Mononuclear cell (primary cell): ENCODE results near the gene TM4SF18. TPM values are rescaled to one million over a fixed set of nuclear protein-coding genes. Genes with fewer than 3 reads are reported as not detected.

ENCODE experiments used
- H3K27me3 ChIP-seq: 2 replicates; pipeline ENCODE4 v1.6.0; 2011; ENCODE audit warnings: low read length, control low read depth; ENCODE audit not compliant: insufficient read depth
- H3K4me1 ChIP-seq: 2 replicates; pipeline ENCODE4 v1.5.1; 2011; ENCODE audit warnings: mild to moderate bottlenecking, low read length, control low read depth; ENCODE audit not compliant: insufficient read depth
- H3K4me3 ChIP-seq: 2 replicates; pipeline ENCODE4 v1.5.1; 2011; ENCODE audit warnings: mild to moderate bottlenecking, low read length, moderate library complexity
- H3K9me3 ChIP-seq: 2 replicates; pipeline ENCODE4 v1.5.1; 2011; ENCODE audit warnings: low read depth, mild to moderate bottlenecking, control low read depth, low read length
- total RNA-seq: library from RNA; depleted of rRNA; stranded (reverse); fragments of >200 nt; gene quantifications from one replicate; pipeline ENCODE4 v1.2.3, GENCODE V29; 2012

TM4SF18 gene
- total RNA-seq, 1 donor: under 0.01 TPM

DNA sequence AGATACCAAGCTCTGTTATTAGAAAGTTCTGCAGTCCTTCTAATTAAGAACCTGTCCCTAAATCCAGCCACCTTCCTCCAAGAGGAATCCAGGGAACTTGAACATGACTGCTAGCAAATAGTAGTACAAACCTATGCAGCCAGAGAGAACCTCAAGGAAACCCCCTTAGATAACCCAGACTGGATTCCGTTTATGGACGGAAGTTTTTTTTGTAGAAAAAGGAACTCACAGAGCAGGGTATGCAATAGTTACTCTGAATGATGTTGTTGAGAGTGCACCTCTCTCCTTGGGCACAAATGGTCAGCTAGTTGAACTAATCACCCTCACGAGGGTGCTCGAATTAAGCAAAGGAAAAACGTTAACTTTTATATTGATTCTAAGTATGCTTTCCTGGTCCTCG is 40.8 kb downstream of the TM4SF18 start:
- no peaks in the 10 kb centered on the region for H3K9me3 ChIP-seq
- peaks cover under 1% of the 10 kb centered on the region for H3K4me1 ChIP-seq
- H3K4me3 ChIP-seq: no peak overlapping the region
- H3K27me3 ChIP-seq: no peaks in the 10 kb centered on the region

- no peak overlapping the region for H3K4me3 ChIP-seq
- no peaks in the 10 kb centered on the region for H3K4me1 ChIP-seq
- H3K9me3 ChIP-seq: no peaks in the 10 kb centered on the region
- H3K27me3 ChIP-seq: no peaks in the 10 kb centered on the region
These were observed 42.3 kb downstream of the TM4SF18 start for GRCh38 chr3:149291178-149291577.

DNA sequence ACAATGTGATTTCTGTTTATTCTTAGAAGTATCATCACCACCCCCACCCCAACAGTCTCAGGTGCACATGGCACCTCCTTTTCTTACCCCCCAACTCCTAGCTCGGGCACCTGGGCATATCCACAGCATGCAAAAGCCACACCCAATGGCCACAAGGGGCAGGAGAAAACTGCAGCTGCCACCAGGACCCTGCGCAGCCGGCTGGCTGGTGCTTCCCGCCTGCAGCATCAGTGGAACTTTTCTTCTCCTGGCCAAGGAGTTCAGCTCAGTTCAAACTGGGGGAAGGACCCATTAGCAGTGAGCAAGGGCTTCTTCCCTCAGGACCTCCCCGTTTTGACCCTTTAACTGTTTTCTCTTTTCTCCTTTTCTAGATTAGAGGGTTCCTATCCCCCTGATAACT is 44.8 kb downstream of the TM4SF18 start:
- Histone ChIP-seq H3K4me3 (no peak overlapping the region), H3K27me3 (no peaks in the 10 kb centered on the region), H3K9me3 (no peaks in the 10 kb centered on the region), H3K4me1 (no peaks in the 10 kb centered on the region)

DNA sequence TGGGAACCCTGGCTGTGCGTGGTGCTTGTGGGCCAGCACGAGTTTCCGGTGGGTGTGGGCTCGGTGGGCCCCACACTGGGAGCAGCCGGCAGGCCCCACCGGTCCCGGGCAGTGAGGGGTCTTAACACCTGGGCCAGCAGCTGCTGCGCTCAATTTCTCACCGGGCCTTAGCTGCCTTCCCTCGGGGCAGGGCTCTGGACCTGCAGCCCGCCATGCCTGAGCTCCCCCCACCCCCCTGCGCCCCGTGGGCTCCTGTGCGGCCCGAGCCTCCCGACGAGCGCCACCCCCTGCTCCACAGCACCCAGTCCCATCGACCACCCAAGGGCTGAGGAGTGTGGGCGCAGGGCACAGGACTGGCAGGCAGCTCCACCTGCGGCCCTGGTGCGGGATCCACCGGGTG is 49.4 kb downstream of the TM4SF18 start:
- Histone ChIP-seq H3K4me1 (no peaks in the 10 kb centered on the region), H3K9me3 (no peaks in the 10 kb centered on the region), H3K27me3 (no peaks in the 10 kb centered on the region), H3K4me3 (no peak overlapping the region)

GRCh38 chr3:149283401-149283800 is 50.0 kb downstream of the TM4SF18 start:
- no peaks in the 10 kb centered on the region for H3K9me3 ChIP-seq
- H3K27me3 ChIP-seq: no peaks in the 10 kb centered on the region
- H3K4me1 ChIP-seq: no peaks in the 10 kb centered on the region
- H3K4me3 ChIP-seq: no peak overlapping the region

DNA sequence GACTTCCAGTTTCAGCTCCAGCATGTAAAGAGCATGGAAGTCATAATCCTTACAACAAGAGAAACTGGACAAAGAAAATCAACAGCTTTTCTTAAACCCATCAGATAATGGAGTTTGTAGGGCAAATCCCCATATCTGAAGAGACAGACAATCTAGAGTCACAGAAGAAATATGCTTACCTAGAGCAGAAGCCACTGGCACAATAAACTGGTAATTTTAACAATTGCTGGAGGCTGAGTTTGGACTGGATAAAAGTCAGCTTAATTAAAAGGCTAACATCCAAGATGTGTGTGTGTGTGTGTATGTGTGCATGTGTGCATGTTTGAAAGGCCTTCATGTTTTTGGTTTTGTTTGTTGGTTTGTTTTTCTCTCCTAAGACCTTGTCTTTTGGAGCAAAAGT is 50.6 kb downstream of the TM4SF18 start:
- no peak overlapping the region for H3K4me3 ChIP-seq
- H3K9me3 ChIP-seq: no peaks in the 10 kb centered on the region
- no peaks in the 10 kb centered on the region for H3K27me3 ChIP-seq
- no peaks in the 10 kb centered on the region for H3K4me1 ChIP-seq

DNA sequence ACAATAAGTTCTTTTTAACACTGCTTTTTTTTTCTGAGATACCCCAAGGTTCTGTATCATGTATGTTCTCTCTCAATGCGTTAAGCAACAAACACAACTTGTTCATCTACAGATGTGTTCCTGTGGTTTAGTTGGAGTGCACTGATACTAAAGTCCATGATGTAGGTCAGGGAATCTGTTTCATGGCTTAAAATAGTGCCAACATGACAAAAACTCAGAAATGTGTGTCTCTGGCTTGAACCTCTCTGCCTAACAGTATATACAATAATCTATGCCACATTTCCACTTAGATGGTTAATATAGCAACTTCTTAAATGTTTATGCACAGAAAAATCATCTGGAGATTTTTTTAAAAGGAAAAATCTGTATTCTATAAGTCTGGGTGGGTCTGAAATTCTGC is 51.1 kb downstream of the TM4SF18 start:
- Histone ChIP-seq H3K4me1 (peaks cover 3% of the 10 kb centered on the region), H3K9me3 (no peaks in the 10 kb centered on the region), H3K4me3 (no peak overlapping the region), H3K27me3 (no peaks in the 10 kb centered on the region)

- Histone ChIP-seq H3K27me3 (no peaks in the 10 kb centered on the region), H3K4me1 (peaks cover 11% of the 10 kb centered on the region), H3K4me3 (no peak overlapping the region), H3K9me3 (no peaks in the 10 kb centered on the region)
These were observed 52.6 kb downstream of the TM4SF18 start for GRCh38 chr3:149280671-149281349.

DNA sequence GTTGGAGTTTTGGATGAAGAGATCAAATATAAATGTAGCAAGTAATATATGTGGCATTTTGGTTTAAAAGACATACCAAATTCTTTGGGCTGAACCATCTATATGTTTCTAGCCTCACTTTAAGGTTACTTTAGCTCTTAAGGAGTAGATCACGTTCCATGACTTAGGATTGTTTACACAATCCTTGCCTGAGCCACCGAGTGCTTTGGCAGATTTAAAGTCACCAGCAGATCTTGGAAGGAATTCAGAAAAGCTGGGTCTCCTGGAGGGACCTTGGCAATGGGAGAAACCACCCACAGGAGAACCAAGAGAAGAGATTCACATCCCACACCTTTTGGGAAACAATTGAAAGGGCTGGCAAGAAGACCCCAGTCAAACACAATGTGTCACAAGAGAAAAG is 54.5 kb downstream of the TM4SF18 start:
- Histone ChIP-seq H3K4me1 (peaks cover 11% of the 10 kb centered on the region), H3K27me3 (no peaks in the 10 kb centered on the region), H3K4me3 (no peak overlapping the region)

GRCh38 chr3:149277331-149277813 is 56.1 kb downstream of the TM4SF18 start:
- no peak overlapping the region for H3K4me3 ChIP-seq

More for the DNA sequence above, 54.5 kb downstream of the TM4SF18 start:
- H3K9me3 ChIP-seq: no peaks in the 10 kb centered on the region

DNA sequence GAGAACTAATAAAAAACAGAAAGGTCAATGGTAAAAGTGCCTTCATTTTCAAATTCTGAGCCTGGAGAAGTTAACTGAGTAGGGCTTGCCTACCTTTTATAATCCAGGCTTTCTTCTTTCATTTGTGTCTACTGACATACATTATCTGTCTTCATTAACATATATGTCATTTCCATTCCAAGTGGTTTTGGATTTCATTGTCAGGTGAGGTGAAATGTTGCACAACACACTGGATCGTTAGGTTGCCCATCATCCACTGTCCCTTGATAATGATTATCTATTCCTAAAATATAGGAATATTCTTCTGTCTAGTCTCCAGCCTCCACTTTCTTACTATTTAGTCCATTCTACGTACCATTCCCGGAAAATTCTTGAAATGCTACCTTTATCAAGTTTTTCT is 56.8 kb downstream of the TM4SF18 start:
- H3K4me3 ChIP-seq: no peak overlapping the region
- no peaks in the 10 kb centered on the region for H3K9me3 ChIP-seq
- no peaks in the 10 kb centered on the region for H3K27me3 ChIP-seq
- peaks cover 11% of the 10 kb centered on the region for H3K4me1 ChIP-seq

More at GRCh38 chr3:149277331-149277813, 56.1 kb downstream of the TM4SF18 start:
- no peaks in the 10 kb centered on the region for H3K9me3 ChIP-seq
- H3K4me1 ChIP-seq: peaks cover 11% of the 10 kb centered on the region
- no peaks in the 10 kb centered on the region for H3K27me3 ChIP-seq

DNA sequence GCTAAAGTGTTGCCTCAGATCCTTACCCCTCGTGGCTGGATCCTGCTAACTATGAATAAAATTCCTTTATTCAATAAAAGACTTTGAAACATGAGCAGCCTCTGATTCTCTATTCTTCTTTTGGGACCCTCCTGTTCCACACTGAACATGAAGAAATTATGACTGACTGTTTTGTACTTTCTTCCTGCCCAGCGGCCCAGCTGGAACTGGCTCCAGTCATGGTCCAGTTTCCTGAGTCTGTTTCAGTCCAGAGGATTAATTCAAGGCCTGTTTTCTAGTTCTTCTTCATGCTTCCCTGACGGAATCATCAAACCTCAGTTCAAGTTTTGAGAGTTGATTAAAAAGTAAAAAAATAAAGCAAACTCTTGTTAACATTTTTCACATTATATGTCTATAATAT is 59.2 kb downstream of the TM4SF18 start:
- Histone ChIP-seq H3K9me3 (no peaks in the 10 kb centered on the region), H3K4me3 (no peak overlapping the region), H3K4me1 (peaks cover 11% of the 10 kb centered on the region)

GRCh38 chr3:149273096-149273751 is 60.2 kb downstream of the TM4SF18 start:
- no peak overlapping the region for H3K4me3 ChIP-seq
- H3K9me3 ChIP-seq: no peaks in the 10 kb centered on the region

More for the DNA sequence above, 59.2 kb downstream of the TM4SF18 start:
- H3K27me3 ChIP-seq: no peaks in the 10 kb centered on the region

DNA sequence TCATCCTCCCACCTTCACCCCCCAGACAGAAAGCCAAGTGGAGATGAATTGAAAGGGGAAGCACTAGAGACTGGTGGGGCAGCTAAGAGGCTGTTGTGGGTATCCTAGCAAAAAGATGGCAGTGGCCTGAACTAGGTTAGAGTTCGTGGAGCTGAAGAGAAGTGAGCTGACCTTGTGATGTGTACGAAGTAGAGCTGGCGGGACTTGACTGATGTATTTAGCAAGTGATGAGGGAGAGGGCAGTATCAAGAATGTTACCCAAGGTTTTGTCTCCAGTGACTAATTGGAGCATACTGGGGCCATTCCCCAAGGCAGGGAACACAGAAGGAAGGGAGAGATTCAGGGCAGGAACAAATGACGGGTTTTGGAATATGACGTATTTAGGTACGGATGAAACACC is 61.8 kb downstream of the TM4SF18 start:
- Histone ChIP-seq H3K4me1 (peaks cover 2% of the 10 kb centered on the region), H3K9me3 (no peaks in the 10 kb centered on the region), H3K27me3 (no peaks in the 10 kb centered on the region), H3K4me3 (no peak overlapping the region)

More at GRCh38 chr3:149273096-149273751, 60.2 kb downstream of the TM4SF18 start:
- peaks cover 11% of the 10 kb centered on the region for H3K4me1 ChIP-seq
- no peaks in the 10 kb centered on the region for H3K27me3 ChIP-seq

DNA sequence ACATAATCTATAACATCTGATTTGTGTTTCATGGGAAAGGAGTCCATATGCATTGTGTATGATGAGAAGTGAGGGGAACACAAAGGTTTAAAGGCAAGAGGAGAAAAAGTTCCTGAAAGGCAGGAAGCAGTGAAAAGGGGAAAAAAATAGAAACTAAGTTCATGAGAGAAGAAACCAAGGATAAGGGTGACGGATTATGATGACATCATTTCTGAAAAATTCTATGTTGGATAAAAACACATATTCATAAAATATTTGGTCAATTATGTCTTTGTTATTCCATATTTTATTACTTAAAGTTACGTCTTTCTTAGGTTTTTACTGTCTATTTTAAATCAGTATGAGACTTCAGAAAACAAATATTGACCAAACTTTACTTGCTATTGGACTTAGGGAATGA is 63.3 kb downstream of the TM4SF18 start:
- no peaks in the 10 kb centered on the region for H3K4me1 ChIP-seq
- H3K27me3 ChIP-seq: no peaks in the 10 kb centered on the region
- no peak overlapping the region for H3K4me3 ChIP-seq
- H3K9me3 ChIP-seq: no peaks in the 10 kb centered on the region

DNA sequence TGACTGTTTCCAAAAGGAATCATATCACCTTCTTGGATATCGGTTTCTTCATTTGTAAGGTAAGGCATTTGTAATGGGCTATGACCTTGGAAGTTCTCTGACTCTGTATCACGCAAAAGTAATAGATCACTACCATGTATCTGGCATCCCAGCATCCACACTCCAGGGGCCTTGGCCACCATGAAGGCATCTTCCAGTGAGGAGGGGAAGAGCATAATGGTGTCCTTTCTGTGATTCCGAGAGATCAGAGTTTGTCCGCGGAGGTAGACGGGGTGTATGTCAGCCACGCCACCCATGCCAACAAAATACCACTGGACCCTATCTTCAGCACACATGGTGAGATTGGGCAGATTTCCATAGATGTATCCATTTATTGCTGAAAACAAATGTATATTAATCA is 63.7 kb downstream of the TM4SF18 start:
- Histone ChIP-seq H3K4me3 (no peak overlapping the region), H3K27me3 (no peaks in the 10 kb centered on the region), H3K9me3 (no peaks in the 10 kb centered on the region), H3K4me1 (no peaks in the 10 kb centered on the region)
